Lung microvascular endothelial cell (primary cell): Measurements from ENCODE around the gene CDADC1. TPM values are rescaled to one million over a fixed set of nuclear protein-coding genes. Genes with fewer than 3 reads are reported as not detected.

ENCODE experiments used
- DNase-seq, 2 donors: peaks; one replicate each; pipeline versions ENCODE4 v3.0.0 to v3.0.0-alpha.2; 2010; ENCODE audit warnings: low read depth in 2 of 2
- total RNA-seq: library from RNA; depleted of rRNA; stranded (reverse); fragments of >200 nt; gene quantifications from 2 replicates; pipeline ENCODE4 v1.2.1, GENCODE V29; 2014

CDADC1 gene
- total RNA-seq: 1.1 and 2.2 TPM in 2 replicates

GRCh38 chr13:49247643-49248621 lies at the start of gene CDADC1:
CDADC1 (plus strand) TSS chr13:49247925; CDS start chr13:49248038, 113 bp downstream.
- peak; percentile 96 for DNase-seq

GRCh38 chr13:49206641-49207040 lies 41.1 kb upstream of the CDADC1 start:
- no peak for DNase-seq

DNA sequence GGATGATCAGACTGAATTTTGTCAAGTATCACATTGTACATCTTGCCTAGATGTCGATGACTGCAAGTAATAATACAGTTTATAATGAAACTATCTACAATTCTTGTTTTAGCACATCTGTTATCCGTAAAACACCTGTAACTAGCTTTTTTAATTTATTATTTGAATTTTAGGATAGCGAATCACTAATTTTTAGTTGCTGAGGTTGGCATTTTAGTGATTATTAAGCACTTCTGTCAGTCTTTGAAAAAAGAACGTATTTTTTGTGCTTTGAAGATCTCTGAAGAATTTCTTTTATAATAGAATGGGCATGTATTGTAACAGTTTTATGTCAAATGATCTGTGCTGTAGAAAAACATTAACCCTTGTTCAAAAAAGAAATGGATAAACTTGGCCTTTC lies 39.1 kb upstream of the CDADC1 start:
- no peak for DNase-seq

DNA sequence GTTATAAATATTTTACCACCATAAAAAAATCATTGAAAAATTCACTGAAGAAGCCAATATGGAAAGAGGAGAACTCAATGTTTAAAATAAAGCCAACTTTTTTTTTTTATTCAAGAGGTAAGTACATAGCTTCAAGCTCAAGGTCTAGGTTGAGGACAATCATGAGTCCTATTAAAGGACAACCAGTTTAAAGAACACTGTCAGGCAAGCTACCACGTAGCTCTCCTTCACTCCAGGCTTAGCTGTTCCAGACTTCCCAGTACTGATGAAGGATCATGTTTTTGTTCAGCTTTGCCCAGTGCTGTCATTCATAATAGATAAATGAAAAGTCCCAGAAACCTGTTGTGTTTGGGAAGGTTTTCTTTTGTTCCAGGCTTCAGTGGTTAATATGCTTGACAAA lies 37.6 kb upstream of the CDADC1 start:
- no peak for DNase-seq

GRCh38 chr13:49210669-49211068 lies 37.1 kb upstream of the CDADC1 start:
- no peak for DNase-seq

GRCh38 chr13:49213539-49213938 lies 34.2 kb upstream of the CDADC1 start:
- DNase-seq: no peak

GRCh38 chr13:49213997-49214916 lies 33.5 kb upstream of the CDADC1 start:
- DNase-seq: no peak

DNA sequence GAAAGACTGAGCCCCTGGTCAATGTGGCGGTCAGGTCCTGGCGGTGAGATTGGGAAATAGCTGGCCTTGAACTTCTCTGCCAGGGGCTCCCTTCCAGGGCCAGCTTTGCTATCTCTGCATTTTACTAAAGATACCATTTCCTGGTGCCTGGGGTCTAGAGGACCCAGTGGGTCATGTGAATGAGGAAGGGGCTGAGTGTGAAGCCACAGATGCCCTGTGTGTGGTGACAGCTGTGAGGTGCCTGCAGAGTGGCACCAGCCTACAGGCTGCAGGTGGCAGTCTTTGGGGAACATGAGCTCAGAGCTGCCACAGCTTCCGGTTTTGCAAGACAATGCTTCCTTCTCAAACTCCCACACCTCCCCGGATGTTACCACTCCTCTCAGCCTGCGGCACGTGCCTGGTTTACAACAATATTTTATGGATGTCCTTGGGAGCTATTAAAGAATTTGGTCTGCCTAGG lies 32.8 kb upstream of the CDADC1 start:
- DNase-seq: peak in 1 of 2 donors; percentile 26

- DNase-seq: no peak
Observed at GRCh38 chr13:49216334-49216733, 31.4 kb upstream of the CDADC1 start.

GRCh38 chr13:49217962-49218492 lies 29.7 kb upstream of the CDADC1 start:
- DNase-seq: no peak

DNA sequence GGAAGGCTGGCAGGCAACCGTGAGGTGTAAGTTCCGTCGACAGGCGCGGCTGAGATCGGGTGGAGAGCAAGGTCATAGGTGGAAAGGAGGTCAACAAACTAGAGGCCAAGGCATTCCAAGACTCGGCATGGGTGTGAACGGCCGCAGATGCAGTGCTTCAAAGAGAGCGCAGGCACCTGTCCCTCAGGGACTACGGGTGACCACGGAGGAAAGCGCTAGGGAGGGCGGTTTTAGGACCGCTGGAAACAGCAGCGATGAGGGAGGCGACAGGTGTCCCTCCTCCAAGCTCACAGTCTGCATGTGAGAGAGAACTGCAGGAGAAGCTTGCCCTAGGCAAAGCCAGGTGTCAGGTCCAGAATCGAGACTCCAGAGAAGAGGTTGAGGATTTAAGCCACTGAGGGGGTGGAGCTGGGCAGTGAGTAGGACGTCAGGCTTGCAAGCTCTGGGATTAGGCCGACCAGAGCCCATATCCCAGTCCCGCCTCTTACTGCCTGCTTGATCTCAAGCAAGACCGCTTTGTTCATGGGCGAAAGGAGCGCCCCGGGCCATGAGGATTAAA lies 29.2 kb upstream of the CDADC1 start:
- DNase-seq: peak in 1 of 2 donors; percentile 8

DNA sequence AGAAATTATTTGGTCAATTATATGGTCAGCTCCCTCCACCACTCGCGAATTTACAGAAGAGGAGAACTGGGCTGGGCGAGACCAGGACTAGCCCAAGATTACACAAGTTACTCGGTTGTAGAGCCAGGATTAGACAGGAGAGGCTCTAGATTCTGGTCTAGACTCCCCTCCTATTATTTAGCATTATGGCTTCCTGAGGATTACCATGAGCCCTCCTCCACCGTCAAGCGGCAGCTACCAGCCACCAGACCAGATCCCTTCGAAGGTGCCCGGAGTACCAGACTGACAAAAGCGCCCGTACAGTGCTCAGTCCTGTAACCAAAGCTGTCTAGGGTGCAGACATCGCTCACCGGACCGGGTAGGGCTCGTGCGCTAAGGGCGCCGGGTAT lies 28.1 kb upstream of the CDADC1 start:
- no peak for DNase-seq

- DNase-seq: peak; percentile 39 to 49
Observed at GRCh38 chr13:49220036-49220855, 27.5 kb upstream of the CDADC1 start, which contains the start of gene MLNR. MLNR (plus strand) TSS chr13:49220338; CDS start chr13:49220338, 0 bp downstream.

DNA sequence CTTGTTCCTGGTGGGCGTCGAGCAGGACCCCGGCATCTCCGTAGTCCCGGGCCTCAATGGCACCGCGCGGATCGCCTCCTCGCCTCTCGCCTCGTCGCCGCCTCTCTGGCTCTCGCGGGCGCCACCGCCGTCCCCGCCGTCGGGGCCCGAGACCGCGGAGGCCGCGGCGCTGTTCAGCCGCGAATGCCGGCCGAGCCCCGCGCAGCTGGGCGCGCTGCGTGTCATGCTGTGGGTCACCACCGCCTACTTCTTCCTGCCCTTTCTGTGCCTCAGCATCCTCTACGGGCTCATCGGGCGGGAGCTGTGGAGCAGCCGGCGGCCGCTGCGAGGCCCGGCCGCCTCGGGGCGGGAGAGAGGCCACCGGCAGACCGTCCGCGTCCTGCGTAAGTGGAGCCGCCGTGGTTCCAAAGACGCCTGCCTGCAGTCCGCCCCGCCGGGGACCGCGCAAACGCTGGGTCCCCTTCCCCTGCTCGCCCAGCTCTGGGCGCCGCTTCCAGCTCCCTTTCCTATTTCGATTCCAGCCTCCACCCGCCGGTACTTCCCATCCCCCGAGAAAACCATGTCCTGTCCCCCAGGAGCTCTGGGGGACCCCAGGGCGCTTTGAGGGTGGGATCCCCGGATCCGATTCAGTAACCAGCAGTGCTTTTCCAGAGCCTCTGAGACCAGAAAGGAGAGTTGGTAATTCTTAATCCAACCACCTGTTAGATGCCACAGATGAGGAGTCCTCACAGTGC lies 26.7 kb upstream of the CDADC1 start:
- DNase-seq: peak in 1 of 2 donors; percentile 12

GRCh38 chr13:49221590-49221965 lies 26.1 kb upstream of the CDADC1 start:
- no peak for DNase-seq

DNA sequence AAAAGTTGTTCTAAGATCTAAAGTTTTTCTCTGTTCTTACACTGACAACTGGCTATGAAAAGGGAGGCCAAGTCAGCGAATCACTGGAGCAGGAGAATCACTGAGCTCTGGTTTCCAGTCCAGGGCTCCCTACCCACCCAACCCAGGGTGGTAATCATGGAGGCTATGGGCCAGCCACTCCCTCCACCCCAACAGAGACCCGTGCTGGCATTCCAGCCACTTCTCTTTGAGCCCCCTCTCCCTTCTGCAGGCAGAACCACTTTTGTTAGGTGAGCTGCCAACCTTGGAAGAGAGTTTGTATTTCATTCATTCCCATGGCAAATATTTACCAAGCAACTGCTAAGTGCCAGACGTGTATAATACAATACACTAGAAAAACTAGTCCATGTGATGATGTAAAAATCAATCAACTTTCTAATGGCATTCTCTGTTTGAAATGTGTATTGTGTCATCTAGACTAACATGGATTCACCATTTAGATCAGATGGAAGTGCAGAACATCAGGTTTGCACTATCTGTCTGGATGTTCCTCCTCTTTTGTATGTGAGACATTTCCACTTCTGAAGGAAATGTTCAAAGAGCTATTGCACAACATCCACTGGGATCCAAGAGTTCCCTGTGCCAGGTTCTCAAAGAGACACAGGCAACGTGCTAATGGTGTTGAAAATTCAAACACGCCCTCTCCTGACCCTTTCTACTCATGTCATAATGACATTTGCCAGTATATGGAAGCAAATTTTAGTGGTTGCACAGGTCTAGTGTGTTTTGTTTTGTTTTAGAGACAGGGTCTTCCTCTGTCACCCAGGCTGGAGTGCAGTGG lies 22.3 kb upstream of the CDADC1 start:
- no peak for DNase-seq

GRCh38 chr13:49226613-49227012 lies 21.1 kb upstream of the CDADC1 start:
- no peak for DNase-seq

GRCh38 chr13:49234741-49235140 lies 13.0 kb upstream of the CDADC1 start:
- DNase-seq: no peak
